ENCODE measurements around the gene SHISA2. TPM values are rescaled to one million over a fixed set of nuclear protein-coding genes. Genes with fewer than 3 reads are reported as not detected.

Gene SHISA2
- total RNA-seq, 1 donor from 2014 or later = 0.53 TPM

GRCh38 chr13:26061256-26061655 is 9.4 kb upstream of the SHISA2 start:
- no peaks in the 10 kb centered on the region for H3K36me3 ChIP-seq (ENCODE audit: control insufficient read depth, insufficient read depth, low read length)
- DNase-seq (ENCODE audit: low read depth) = no peak
- FAIRE-seq = no peak
- TF ChIP-seq CTCF (IDR thresholded peaks at IDR 0.05; ENCODE audit: insufficient read depth, low read length, severe bottlenecking) = no peak
- H3K27me3 ChIP-seq (ENCODE audit: control insufficient read depth, insufficient read depth, low read length) = no peaks in the 10 kb centered on the region
- no peak overlapping the region for H3K4me3 ChIP-seq (ENCODE audit: low read depth, low read length)

DNA sequence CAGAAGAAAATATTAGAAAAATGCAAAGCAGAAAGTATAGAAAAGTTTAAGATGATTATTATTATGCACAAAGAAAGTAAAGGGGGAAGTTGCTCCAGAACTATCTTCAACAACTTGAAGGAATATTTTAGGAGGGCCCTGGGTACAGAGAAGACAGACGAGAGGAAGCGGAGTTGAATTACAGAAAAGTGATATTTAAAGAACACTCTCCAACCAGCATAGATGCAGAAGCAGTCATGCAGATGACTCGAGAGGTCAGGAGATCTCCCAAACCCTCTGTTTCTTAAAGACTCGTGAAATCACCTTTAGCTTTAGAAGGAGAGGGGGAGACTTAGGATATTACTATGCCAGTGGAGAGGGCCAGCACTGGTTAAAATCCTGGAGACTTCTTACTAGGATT is 8.5 kb upstream of the SHISA2 start:
- TF ChIP-seq CTCF (IDR thresholded peaks at IDR 0.05; ENCODE audit: insufficient read depth, low read length, severe bottlenecking) = no peak
- no peak overlapping the region for H3K4me3 ChIP-seq (ENCODE audit: low read depth, low read length)
- FAIRE-seq (no peak), DNase-seq (ENCODE audit: low read depth) (no peak)
- no peaks in the 10 kb centered on the region for H3K27me3 ChIP-seq (ENCODE audit: control insufficient read depth, insufficient read depth, low read length)
- no peaks in the 10 kb centered on the region for H3K36me3 ChIP-seq (ENCODE audit: control insufficient read depth, insufficient read depth, low read length)

- H3K27me3 ChIP-seq (ENCODE audit: control insufficient read depth, insufficient read depth, low read length) = no peaks in the 10 kb centered on the region
- no peak overlapping the region for H3K4me3 ChIP-seq (ENCODE audit: low read depth, low read length)
- FAIRE-seq (peak; percentile 36), DNase-seq (ENCODE audit: low read depth) (no peak)
- no peaks in the 10 kb centered on the region for H3K36me3 ChIP-seq (ENCODE audit: control insufficient read depth, insufficient read depth, low read length)
- no peak for TF ChIP-seq CTCF (IDR thresholded peaks at IDR 0.05; ENCODE audit: insufficient read depth, low read length, severe bottlenecking)
These were observed 6.9 kb upstream of the SHISA2 start for GRCh38 chr13:26058704-26059103.

DNA sequence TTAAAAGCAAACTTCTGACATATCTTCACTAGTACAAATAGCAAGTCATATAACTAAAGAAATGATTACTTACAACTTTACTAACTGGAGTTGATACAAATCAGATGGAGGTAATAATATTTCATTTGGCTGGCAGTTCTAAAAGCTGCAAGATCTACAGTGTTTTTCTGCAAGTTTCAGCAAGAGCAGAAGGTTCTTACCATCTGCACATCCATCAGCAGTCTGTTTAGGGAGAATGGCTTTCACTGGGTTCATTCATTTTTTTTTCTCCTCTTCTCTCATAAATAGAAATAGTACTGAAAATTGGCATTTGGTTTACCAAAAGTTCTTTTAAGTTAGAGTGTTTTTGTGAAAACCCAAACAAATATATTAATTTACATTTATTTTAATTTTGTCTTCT is 3.1 kb upstream of the SHISA2 start:
- no peak for FAIRE-seq
- DNase-seq (ENCODE audit: low read depth) = no peak
- TF ChIP-seq CTCF (IDR thresholded peaks at IDR 0.05; ENCODE audit: insufficient read depth, low read length, severe bottlenecking) = no peak
- no peaks in the 10 kb centered on the region for H3K36me3 ChIP-seq (ENCODE audit: control insufficient read depth, insufficient read depth, low read length)
- no peak overlapping the region for H3K4me3 ChIP-seq (ENCODE audit: low read depth, low read length)
- H3K27me3 ChIP-seq (ENCODE audit: control insufficient read depth, insufficient read depth, low read length) = peaks cover 15% of the 10 kb centered on the region

DNA sequence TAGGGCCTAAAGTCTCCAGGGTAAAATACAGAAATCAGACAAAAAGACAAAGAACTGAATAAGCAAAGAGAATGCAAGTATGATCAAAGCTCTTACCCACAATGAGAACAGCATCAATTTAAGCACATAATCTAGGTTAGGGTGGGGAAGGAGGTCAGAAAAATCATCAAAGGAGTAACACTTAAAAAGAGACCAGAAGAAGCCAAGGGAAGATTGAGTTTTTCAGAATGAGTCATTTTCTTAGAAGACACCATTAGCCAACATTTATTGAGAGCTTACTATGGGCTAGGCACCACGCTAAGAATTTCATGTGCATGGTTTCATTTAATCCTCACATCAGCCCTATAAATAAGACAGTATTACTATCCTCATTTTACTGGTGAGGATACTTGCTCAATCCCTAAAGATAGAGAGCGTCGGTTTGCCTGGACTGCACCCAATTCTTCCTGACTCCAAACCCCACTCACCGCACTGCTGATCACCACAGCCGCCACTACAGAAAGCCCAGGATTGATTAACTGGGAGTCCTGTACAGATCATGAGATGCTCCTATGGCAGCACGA is 1.7 kb upstream of the SHISA2 start:
- no peaks in the 10 kb centered on the region for H3K36me3 ChIP-seq (ENCODE audit: control insufficient read depth, insufficient read depth, low read length)
- H3K4me3 ChIP-seq (ENCODE audit: low read depth, low read length) = no peak overlapping the region
- no peak for FAIRE-seq
- TF ChIP-seq CTCF (IDR thresholded peaks at IDR 0.05; ENCODE audit: insufficient read depth, low read length, severe bottlenecking) = no peak
- no peak for DNase-seq (ENCODE audit: low read depth)
- peaks cover 20% of the 10 kb centered on the region for H3K27me3 ChIP-seq (ENCODE audit: control insufficient read depth, insufficient read depth, low read length)

GRCh38 chr13:26052337-26052736 is 521 bp upstream of the SHISA2 start:
- Histone ChIP-seq H3K36me3 (ENCODE audit: control insufficient read depth, insufficient read depth, low read length) (no peaks in the 10 kb centered on the region), H3K4me3 (ENCODE audit: low read depth, low read length) (no peak overlapping the region), H3K27me3 (ENCODE audit: control insufficient read depth, insufficient read depth, low read length) (peaks cover 22% of the 10 kb centered on the region)
- FAIRE-seq = peak; percentile 58
- TF ChIP-seq CTCF (IDR thresholded peaks at IDR 0.05; ENCODE audit: insufficient read depth, low read length, severe bottlenecking) = no peak
- DNase-seq (ENCODE audit: low read depth) = no peak
